ENCODE data around the gene GSTA4.

GSTA4 gene

GRCh38 chr6:52995089-52995912, at the start of gene GSTA4:
Gene GSTA4 (minus strand): TSS chr6:52995284. CDS start chr6:52994243, 1,041 bp downstream.
- peak; percentile 96 for DNase-seq

GRCh38 chr6:53044572-53044971, 49.5 kb upstream of the GSTA4 start:
- DNase-seq = no peak

- DNase-seq = no peak
Measured at GRCh38 chr6:53044071-53044470, 49.0 kb upstream of the GSTA4 start.

- no peak for DNase-seq
Measured at GRCh38 chr6:53043581-53043980, 48.5 kb upstream of the GSTA4 start.

- DNase-seq = no peak
Measured at GRCh38 chr6:53042112-53042511, 47.0 kb upstream of the GSTA4 start.

GRCh38 chr6:53041356-53041755, 46.3 kb upstream of the GSTA4 start:
- DNase-seq = no peak

- DNase-seq = no peak
Measured at GRCh38 chr6:53038596-53038995, 43.5 kb upstream of the GSTA4 start.

- DNase-seq = no peak
Measured at GRCh38 chr6:53038141-53038540, 43.1 kb upstream of the GSTA4 start.

GRCh38 chr6:53035549-53036213, 40.6 kb upstream of the GSTA4 start:
- no peak for DNase-seq

GRCh38 chr6:53033764-53034163, 38.7 kb upstream of the GSTA4 start:
- DNase-seq = no peak

GRCh38 chr6:53032849-53033248, 37.8 kb upstream of the GSTA4 start:
- peak; percentile 54 for DNase-seq

- no peak for DNase-seq
Measured at GRCh38 chr6:53031281-53031680, 36.2 kb upstream of the GSTA4 start.

- DNase-seq = no peak
Measured at GRCh38 chr6:53029761-53030160, 34.7 kb upstream of the GSTA4 start.

GRCh38 chr6:53029257-53029656, 34.2 kb upstream of the GSTA4 start:
- no peak for DNase-seq

- no peak for DNase-seq
Measured at GRCh38 chr6:53028467-53028866, 33.4 kb upstream of the GSTA4 start.

GRCh38 chr6:53027131-53027718, 32.1 kb upstream of the GSTA4 start:
- no peak for DNase-seq

- no peak for DNase-seq
Measured at GRCh38 chr6:53026526-53026925, 31.4 kb upstream of the GSTA4 start.

- DNase-seq = no peak
Measured at GRCh38 chr6:53023323-53023722, 28.2 kb upstream of the GSTA4 start.

- DNase-seq = no peak
Measured at GRCh38 chr6:53020005-53020744, 25.1 kb upstream of the GSTA4 start.

GRCh38 chr6:53018446-53018845, 23.4 kb upstream of the GSTA4 start:
- DNase-seq = no peak

- DNase-seq = no peak
Measured at GRCh38 chr6:53015486-53015885, 20.4 kb upstream of the GSTA4 start.

- no peak for DNase-seq
Measured at GRCh38 chr6:53014744-53015143, 19.7 kb upstream of the GSTA4 start.

GRCh38 chr6:53014063-53014462, 19.0 kb upstream of the GSTA4 start:
- DNase-seq = no peak

Measured in right forelimb (tissue), 1 donor.